ENCODE results near the gene MBOAT7. TPM values are rescaled to one million over a fixed set of nuclear protein-coding genes. Genes with fewer than 3 reads are reported as not detected.

Gene MBOAT7
- total RNA-seq, 1 donor from 2014 or later = 65.5 TPM

- Histone ChIP-seq H3K4me3 (no peak overlapping the region), H3K36me3 (no peaks in the 10 kb centered on the region), H3K27ac (no peak overlapping the region), H3K4me1 (peaks cover 45% of the 10 kb centered on the region), H3K9me3 (no peaks in the 10 kb centered on the region), H3K27me3 (ENCODE audit: low read depth) (peaks cover 4% of the 10 kb centered on the region)
- peak; percentile 76 for DNase-seq
- peak; percentile 21 to 43 for ATAC-seq
- intact Hi-C loops (cut with DNase I) = loop anchor here (5.0 kb wide), 1 partner anchor 68 kb away; no protein-coding TSS in a partner anchor
- TF ChIP-seq CTCF (IDR thresholded peaks at IDR 0.05) = no peak
These were observed 24.9 kb downstream of the MBOAT7 start for GRCh38 chr19:54164369-54165068.

GRCh38 chr19:54162884-54163283, 26.5 kb downstream of the MBOAT7 start:
- Histone ChIP-seq H3K9me3 (no peaks in the 10 kb centered on the region), H3K27me3 (ENCODE audit: low read depth) (peaks cover 4% of the 10 kb centered on the region), H3K36me3 (peaks cover 4% of the 10 kb centered on the region), H3K4me3 (peak overlapping the region; percentile 54), H3K27ac (peak overlapping the region; percentile 28), H3K4me1 (peaks cover 53% of the 10 kb centered on the region)
- intact Hi-C loops (cut with DNase I) = no loop called here
- DNase-seq = no peak
- no peak for ATAC-seq
- no peak for TF ChIP-seq CTCF (IDR thresholded peaks at IDR 0.05)

- Histone ChIP-seq H3K4me1 (peaks cover 53% of the 10 kb centered on the region), H3K27me3 (ENCODE audit: low read depth) (peaks cover 4% of the 10 kb centered on the region), H3K27ac (peak overlapping the region; percentile 28), H3K36me3 (peaks cover 9% of the 10 kb centered on the region), H3K9me3 (no peaks in the 10 kb centered on the region), H3K4me3 (peak overlapping the region; percentile 54)
- TF ChIP-seq CTCF (IDR thresholded peaks at IDR 0.05) = no peak
- intact Hi-C loops (cut with DNase I) = no loop called here
- DNase-seq (peak; percentile 93), ATAC-seq (peak; percentile 64 to 69)
These were observed 27.1 kb downstream of the MBOAT7 start for GRCh38 chr19:54162241-54162805.

- intact Hi-C loops (cut with DNase I) = no loop called here
- peaks cover 24% of the 10 kb centered on the region for H3K36me3 ChIP-seq
- H3K27me3 ChIP-seq (ENCODE audit: low read depth) = peaks cover 4% of the 10 kb centered on the region
- TF ChIP-seq CTCF (IDR thresholded peaks at IDR 0.05) = no peak
- no peaks in the 10 kb centered on the region for H3K9me3 ChIP-seq
- peaks cover 53% of the 10 kb centered on the region for H3K4me1 ChIP-seq
- ATAC-seq = no peak
- H3K27ac ChIP-seq = peak overlapping the region; percentile 86
- H3K4me3 ChIP-seq = peak overlapping the region; percentile 79
- DNase-seq = no peak
These were observed 28.5 kb downstream of the MBOAT7 start for GRCh38 chr19:54160854-54161253.

GRCh38 chr19:54160182-54160811, 29.1 kb downstream of the MBOAT7 start:
- ATAC-seq = no peak
- Histone ChIP-seq H3K9me3 (no peaks in the 10 kb centered on the region), H3K4me1 (peaks cover 53% of the 10 kb centered on the region), H3K27me3 (ENCODE audit: low read depth) (peaks cover 1% of the 10 kb centered on the region), H3K36me3 (peaks cover 29% of the 10 kb centered on the region), H3K4me3 (peak overlapping the region; percentile 79), H3K27ac (peak overlapping the region; percentile 86)
- intact Hi-C loops (cut with DNase I) = no loop called here
- no peak for TF ChIP-seq CTCF (IDR thresholded peaks at IDR 0.05)
- no peak for DNase-seq

All from lower lobe of right lung (tissue), 2 donors.